Skeletal muscle satellite cell (primary cell): ENCODE results near the gene F7.

Source experiments
- H3K27me3 ChIP-seq: 2 replicates; pipeline ENCODE4 v1.7.0; 2013; ENCODE audit warnings: low read length; ENCODE audit not compliant: control insufficient read depth, insufficient read depth
- H3K36me3 ChIP-seq: 2 replicates; pipeline ENCODE4 v1.7.0; 2013; ENCODE audit warnings: mild to moderate bottlenecking, control low read depth, low read length; ENCODE audit not compliant: insufficient read depth
- H3K4me1 ChIP-seq: 2 replicates; pipeline ENCODE4 v1.7.0; 2013; ENCODE audit warnings: low read length; ENCODE audit not compliant: control insufficient read depth, insufficient read depth
- H3K4me2 ChIP-seq: 2 replicates; pipeline ENCODE4 v1.7.0; 2013; ENCODE audit warnings: mild to moderate bottlenecking, low read length
- H3K4me3 ChIP-seq: 2 replicates; pipeline ENCODE4 v1.7.0; 2013; ENCODE audit warnings: low read length
- H3K9ac ChIP-seq: 2 replicates; pipeline ENCODE4 v1.7.0; 2013; ENCODE audit warnings: mild to moderate bottlenecking, low read depth, low read length, moderate library complexity
- H3K9me3 ChIP-seq: replicated peaks from 2 replicates; pipeline ENCODE4 v1.7.0; 2013; ENCODE audit warnings: mild to moderate bottlenecking, control low read depth, low read length

Gene F7

GRCh38 chr13:113150550-113151365, 45.2 kb downstream of the F7 start:
- H3K9me3 ChIP-seq: no peaks in the 10 kb centered on the region
- H3K4me2 ChIP-seq: no peak overlapping the region
- no peaks in the 10 kb centered on the region for H3K36me3 ChIP-seq
- no peak overlapping the region for H3K4me3 ChIP-seq
- H3K9ac ChIP-seq: no peak overlapping the region
- H3K4me1 ChIP-seq: peaks cover 23% of the 10 kb centered on the region
- H3K27me3 ChIP-seq: peaks cover 8% of the 10 kb centered on the region

GRCh38 chr13:113151745-113152690, 46.4 kb downstream of the F7 start:
- no peak overlapping the region for H3K9ac ChIP-seq
- H3K4me2 ChIP-seq: peak overlapping the region; percentile 97
- H3K4me1 ChIP-seq: peaks cover 23% of the 10 kb centered on the region
- no peaks in the 10 kb centered on the region for H3K36me3 ChIP-seq
- H3K4me3 ChIP-seq: no peak overlapping the region
- H3K27me3 ChIP-seq: peaks cover 3% of the 10 kb centered on the region
- H3K9me3 ChIP-seq: no peaks in the 10 kb centered on the region

GRCh38 chr13:113152691-113152983, 47.0 kb downstream of the F7 start:
- Histone ChIP-seq H3K9me3 (no peaks in the 10 kb centered on the region), H3K9ac (no peak overlapping the region), H3K4me2 (peak overlapping the region; percentile 97), H3K4me1 (peaks cover 23% of the 10 kb centered on the region), H3K36me3 (no peaks in the 10 kb centered on the region), H3K27me3 (no peaks in the 10 kb centered on the region), H3K4me3 (no peak overlapping the region)

GRCh38 chr13:113152984-113153809, 47.6 kb downstream of the F7 start:
- peaks cover 23% of the 10 kb centered on the region for H3K4me1 ChIP-seq
- H3K9ac ChIP-seq: peak overlapping the region; percentile 86
- H3K27me3 ChIP-seq: no peaks in the 10 kb centered on the region
- H3K4me3 ChIP-seq: peak overlapping the region; percentile 66
- H3K9me3 ChIP-seq: no peaks in the 10 kb centered on the region
- H3K36me3 ChIP-seq: no peaks in the 10 kb centered on the region
- H3K4me2 ChIP-seq: peak overlapping the region; percentile 97

- Histone ChIP-seq H3K4me3 (peak overlapping the region; percentile 66), H3K9me3 (no peaks in the 10 kb centered on the region), H3K4me1 (peaks cover 23% of the 10 kb centered on the region), H3K27me3 (no peaks in the 10 kb centered on the region), H3K36me3 (no peaks in the 10 kb centered on the region), H3K9ac (peak overlapping the region; percentile 86), H3K4me2 (peak overlapping the region; percentile 97)
These were observed 48.5 kb downstream of the F7 start for GRCh38 chr13:113153810-113154748.

- Histone ChIP-seq H3K9me3 (no peaks in the 10 kb centered on the region), H3K4me1 (peaks cover 23% of the 10 kb centered on the region), H3K4me2 (no peak overlapping the region), H3K4me3 (no peak overlapping the region), H3K9ac (no peak overlapping the region), H3K36me3 (no peaks in the 10 kb centered on the region), H3K27me3 (no peaks in the 10 kb centered on the region)
These were observed 49.6 kb downstream of the F7 start for GRCh38 chr13:113155201-113155600.

- Histone ChIP-seq H3K9ac (no peak overlapping the region), H3K4me1 (peaks cover 23% of the 10 kb centered on the region), H3K27me3 (peaks cover 3% of the 10 kb centered on the region), H3K36me3 (no peaks in the 10 kb centered on the region), H3K9me3 (no peaks in the 10 kb centered on the region), H3K4me2 (no peak overlapping the region), H3K4me3 (no peak overlapping the region)
These were observed 50.5 kb downstream of the F7 start for GRCh38 chr13:113155982-113156655.

GRCh38 chr13:113157206-113157928, 51.8 kb downstream of the F7 start:
- Histone ChIP-seq H3K36me3 (no peaks in the 10 kb centered on the region), H3K4me1 (peaks cover 16% of the 10 kb centered on the region), H3K27me3 (peaks cover 7% of the 10 kb centered on the region), H3K9me3 (no peaks in the 10 kb centered on the region), H3K9ac (no peak overlapping the region), H3K4me2 (no peak overlapping the region), H3K4me3 (no peak overlapping the region)

- Histone ChIP-seq H3K4me2 (no peak within 1 kb of the TSS), H3K27me3 (peaks cover 12% of the 10 kb centered on the region), H3K4me3 (no peak within 1 kb of the TSS), H3K4me1 (peaks cover 9% of the 10 kb centered on the region), H3K9ac (no peak within 1 kb of the TSS), H3K36me3 (no peaks in the 10 kb centered on the region), H3K9me3 (no peaks in the 10 kb centered on the region)
These were observed 52.5 kb downstream of the F7 start, which contains the start of gene PROZ for GRCh38 chr13:113157929-113158747. Gene PROZ, plus strand, starts transcription at chr13:113158648. Its CDS starts 13 bp downstream, at chr13:113158661.
